SHP77 (cell line): ENCODE data around the gene HDC.

Source experiments
- DNase-seq, 2 experiments: peaks; one replicate each; lab custom pipeline; 2025; lab: John Stamatoyannopoulos, UW

Gene HDC

DNA sequence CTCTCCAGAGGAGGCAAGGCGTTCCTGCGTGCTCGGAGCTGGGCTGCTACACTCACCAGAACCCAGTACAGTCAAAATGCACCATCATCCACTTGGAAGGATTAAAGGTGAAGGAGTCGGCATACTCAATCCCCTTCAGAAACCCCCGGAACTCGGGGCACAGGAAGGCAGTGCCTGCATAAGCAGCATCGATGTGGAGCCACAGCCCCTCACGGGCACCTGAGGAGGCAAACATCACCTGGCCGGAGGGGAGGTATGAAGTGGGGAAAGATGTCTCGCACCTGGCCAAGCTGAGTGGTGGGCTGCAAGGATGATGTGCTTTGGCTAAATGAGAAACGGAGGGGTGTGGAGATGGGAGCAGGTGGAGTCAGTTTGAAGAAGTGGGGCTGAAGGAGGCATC is 13.0 kb downstream of the HDC start:
- no peak for DNase-seq

DNA sequence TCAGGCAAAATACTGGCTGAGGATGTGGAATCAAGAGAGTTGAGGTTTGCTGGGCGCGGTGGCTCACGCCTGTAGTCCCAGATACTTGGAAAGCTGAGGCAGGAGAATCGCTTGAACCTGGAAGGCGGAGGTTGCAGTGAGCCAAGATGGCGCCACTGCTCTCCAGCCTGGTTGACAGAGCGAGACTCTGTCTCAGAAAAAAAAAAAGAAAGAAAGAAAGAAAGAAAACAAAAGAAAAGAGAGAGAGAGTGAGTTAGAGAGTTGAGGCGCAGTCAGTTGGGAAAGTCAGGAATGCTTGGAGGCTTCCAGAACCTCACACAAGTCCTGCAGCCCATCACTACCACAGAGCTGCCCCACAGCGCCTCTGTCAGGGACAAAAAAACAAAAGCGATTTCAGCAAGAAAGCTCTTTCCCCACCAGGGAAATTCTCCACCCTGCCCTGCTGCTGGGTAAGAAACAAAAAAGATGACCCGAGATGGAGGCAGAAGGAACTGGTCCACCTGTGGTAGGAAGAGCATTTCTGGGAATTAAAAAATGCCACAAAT is 13.8 kb downstream of the HDC start:
- DNase-seq, result no peak

DNA sequence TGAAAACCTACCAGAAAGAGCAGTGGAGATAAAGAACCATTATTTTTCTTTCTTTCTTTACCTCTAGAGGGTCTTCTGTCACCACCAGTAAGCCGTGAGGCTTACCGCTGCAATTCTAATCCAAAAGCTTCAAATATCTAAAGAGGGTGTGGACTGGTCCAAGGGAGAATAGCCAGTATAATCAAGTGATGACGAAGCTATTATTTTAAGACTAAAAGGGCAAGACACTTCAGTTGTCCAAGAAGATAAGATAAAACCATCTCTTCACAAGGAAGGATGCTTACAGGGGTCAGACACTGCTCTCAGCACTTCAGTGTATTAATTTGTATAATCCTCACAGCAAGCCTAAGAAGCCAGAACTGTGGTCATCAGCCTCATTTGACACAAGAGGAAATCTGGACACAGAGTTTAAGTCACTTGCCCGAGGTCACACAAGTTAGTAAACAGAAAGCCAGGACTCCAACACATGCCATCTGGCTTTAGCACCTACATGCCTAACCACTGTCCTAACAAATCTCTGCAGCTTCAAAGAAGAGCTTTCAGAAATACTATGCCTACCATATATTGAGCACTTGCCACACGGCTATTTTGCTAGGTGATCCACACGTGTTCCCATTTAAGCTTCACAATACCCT is 14.6 kb downstream of the HDC start:
- DNase-seq, result no peak

DNA sequence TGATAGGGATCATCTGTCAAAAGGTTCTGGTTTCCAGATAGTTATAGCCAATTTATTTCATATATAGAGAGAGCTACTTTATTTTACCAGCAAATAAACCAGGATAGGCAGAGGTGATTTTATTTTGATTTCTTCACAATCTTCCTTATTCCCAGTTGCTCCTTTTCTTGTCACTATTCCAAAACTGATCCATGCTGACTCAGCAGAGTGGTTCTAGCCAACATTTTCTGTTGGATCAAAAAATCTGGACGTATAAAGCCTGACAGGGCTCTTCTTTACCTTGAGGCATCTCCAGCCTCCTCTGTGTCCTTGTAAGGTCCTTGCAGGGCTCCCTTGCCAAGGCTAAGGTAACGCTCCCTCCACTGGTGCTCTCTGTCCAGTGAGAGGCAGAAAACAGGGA is 15.8 kb downstream of the HDC start:
- DNase-seq, result no peak

DNA sequence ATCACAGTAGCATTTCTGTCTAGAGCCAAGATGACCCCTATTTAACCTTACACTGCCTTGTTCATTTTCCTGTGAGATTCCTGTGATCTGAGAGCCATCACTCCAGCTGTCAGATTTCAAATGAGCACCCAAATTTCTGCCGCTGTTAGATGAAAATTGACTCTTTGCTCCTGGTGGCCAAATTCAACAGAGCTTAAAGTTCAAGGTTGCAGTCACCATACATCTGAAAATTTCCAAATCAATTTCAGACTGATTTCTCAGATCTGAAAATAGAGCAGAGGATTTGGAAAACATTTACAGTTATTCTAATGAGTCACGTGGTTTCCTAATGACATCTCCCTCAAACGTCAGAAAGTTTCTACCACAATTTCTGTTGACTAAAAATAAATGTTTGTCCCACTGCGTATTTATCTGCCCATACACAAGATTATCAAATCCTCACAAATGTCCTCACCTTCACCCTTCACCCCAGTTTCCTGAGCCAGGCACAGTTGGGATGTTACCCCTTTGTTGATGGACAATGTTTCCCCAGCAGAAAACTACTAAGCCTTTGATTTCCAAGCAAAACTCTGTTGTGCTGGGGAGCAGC is 16.4 kb downstream of the HDC start:
- no peak for DNase-seq

DNA sequence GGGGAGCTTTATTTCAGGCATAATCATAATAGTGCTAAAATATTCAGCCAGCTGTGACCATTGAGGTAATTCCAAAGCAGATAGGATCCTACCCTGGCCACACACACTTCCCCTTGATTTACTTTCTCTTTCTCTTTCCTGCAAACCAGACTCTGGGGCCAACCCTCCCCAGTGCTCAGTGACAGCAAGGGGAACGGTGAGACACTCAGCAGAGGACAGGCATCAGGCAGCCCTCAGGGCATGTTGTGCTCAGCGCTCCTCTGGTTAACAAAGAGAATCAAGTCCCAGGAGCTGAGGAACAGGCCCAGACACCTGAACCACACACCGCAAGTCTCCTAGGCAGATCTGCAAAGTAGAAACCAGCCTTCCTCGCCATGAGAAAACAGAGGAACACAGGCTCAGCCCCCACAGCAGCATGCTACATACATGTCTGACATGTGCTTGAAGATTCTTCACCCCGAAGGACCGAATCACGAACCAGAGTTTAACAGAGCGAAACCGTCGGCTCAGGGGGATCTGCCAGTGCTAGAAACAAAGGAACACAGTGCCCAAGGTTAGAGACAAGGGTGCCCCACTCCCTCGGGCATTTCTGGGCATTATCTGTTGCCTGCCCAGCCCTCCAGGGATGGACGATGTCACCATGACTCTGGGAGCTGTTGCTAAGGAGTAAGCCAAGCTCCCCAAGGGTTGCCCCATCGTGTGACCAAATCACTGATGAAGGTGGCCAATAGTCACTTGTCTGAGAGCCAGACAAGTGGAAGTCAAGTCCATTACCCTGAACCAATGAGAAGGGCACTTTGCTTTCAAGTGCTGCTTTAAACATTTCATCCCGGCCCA is 17.5 kb downstream of the HDC start:
- DNase-seq, result no peak

DNA sequence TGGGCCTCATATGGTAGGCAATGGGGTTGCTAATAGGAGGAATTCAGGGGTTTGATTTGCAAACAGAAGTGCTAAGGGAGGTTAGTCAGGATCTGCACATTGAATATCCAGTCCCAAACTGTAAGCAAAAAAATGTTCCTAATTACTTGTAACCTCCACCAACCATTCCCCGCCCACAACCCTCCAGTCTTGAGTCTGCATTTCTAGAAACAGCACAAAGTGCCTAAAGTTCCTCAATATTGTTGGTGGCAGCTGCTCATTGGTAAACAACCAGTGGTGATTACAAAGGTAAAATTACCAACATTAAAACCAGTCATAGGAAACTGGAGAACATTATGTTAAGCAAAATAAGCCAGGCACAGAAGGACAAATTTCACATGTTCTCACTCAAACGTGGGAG is 18.9 kb downstream of the HDC start:
- DNase-seq, result no peak

DNA sequence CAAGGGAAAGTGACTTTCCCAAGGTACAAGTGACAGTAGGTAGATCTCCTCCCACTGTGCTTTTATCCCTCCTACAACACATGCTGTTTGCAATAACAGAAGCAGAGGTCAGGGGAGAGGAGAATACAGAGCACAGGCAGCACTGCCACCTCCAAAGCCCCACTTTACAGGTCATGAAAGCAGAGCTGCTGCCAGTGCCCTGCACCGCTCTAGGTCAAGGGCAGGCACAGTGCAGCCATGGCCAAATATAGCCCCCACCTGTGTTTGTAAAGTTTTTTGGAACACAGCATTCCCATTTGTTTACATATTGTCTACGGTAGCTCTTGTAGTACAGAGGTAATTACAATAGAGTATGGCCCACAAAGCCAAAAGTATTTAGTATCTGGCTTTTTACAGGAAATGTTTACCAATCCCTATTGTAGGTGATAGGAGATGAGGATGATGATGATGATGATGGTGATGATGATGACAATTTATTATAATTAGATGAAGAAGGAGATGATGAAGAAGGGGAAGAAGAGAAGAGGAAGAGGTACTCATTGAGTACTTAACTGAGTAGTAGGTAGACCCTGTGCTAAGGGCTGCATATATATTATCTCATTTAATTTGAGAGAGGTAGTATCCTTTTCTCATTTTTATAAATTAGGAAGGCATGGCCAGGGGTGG is 20.4 kb downstream of the HDC start:
- no peak for DNase-seq

DNA sequence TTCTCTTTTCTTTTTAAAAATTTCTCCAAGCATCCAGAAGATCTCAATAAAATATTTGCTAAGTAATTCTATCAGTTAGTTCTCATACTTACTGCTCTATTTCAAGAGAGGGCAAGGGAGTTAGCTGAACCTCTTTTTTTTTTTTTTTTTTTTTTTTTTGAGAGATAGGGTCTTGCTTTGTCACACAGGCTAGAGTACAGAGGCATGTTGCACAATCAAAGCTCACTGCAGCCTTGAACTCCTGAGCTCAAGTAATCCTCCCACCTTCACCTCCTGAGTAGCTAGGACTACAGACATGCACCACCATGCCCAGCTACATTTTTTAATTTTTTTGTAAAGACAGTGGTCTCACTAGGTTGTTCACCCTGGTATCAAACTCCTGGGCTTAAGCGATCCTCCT is 21.4 kb downstream of the HDC start:
- DNase-seq, result no peak

DNA sequence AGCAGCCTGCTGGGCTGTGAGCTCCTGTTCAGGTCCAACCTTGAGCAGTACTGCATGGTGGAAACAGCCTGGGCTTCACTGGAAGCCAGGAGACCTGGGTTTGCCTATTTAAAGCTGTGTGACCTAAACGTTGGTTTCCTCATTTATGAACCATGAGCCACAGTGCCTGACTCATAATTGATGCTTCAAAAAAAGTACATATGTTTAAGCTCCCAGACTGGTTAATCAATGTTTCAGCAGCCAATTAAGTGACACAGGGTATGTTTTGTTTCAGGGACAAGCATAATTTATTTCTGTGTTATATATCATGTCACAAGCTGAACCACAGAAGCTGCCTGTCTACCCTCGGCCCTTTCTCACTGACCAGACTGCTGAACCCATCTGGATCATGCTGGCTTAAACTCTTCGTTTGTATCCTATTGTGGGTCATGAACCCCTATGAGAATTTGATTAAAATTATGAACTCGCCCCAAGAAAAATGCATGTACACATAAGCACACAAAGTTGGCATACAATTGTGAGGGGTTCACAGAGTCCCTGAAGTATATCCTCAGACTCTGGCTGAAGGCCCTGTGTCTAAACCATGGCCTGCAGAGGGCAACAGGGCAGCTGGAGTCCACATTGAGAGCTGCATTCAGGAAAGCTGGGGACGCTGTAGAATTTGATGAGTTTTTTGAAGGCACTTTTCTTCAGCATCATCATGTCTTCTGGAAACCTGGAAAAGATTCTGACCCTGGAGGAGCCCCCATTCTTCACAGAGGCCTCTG is 23.7 kb downstream of the HDC start:
- no peak for DNase-seq

DNA sequence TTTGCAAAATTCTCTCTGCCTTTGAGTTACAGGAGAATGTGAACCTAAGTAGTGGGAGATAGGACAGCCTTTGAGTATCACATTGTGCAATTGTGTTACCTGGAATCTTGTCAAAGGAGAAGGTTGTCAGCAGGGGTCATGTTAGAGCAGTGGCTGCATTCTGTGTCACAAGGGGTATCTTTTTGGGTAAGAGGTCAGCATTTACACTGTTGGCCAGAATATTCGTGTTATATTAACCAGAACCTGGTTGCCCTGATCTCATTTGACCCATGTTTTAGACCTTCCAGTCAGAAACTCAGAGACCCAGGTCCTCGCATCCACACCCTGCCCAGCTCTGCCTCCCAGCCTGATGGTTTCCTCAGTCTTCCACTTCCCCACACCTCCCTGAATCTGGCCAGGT is 27.3 kb downstream of the HDC start:
- no peak for DNase-seq

DNA sequence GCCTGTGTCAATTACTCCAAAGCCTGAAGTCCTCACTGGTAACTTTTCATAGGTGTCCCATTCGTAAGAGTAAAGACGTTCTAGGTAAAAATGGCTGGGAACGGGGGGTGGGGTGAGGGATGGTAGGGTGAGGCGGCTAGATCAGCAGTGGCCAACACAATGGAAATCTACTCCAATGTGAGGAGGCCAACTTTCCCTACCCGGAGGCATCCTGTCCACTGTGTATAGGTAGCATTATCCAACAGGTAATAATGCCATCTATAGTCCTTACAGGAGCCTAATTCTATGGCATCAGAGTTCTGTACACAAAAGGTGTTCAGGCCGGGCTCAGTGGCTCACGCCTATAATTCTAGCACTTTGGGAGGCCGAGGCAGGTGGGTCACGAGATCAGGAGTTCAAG is 29.1 kb downstream of the HDC start:
- no peak for DNase-seq

DNA sequence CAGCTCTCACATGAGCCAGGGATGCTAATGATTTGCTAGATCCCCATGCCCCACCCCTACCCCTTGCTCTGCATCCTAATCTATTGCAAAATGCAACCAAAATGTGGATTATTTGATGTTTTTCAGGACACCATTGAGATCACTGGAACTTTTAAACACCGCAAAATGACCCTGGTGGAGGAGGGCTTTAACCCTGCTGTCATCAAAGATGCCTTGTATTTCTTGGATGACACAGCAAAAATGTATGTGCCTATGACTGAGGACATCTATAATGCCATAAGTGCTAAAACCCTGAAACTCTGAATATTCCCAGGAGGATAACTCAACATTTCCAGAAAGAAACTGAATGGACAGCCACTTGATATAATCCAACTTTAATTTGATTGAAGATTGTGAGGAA is 29.7 kb downstream of the HDC start:
- no peak for DNase-seq

DNA sequence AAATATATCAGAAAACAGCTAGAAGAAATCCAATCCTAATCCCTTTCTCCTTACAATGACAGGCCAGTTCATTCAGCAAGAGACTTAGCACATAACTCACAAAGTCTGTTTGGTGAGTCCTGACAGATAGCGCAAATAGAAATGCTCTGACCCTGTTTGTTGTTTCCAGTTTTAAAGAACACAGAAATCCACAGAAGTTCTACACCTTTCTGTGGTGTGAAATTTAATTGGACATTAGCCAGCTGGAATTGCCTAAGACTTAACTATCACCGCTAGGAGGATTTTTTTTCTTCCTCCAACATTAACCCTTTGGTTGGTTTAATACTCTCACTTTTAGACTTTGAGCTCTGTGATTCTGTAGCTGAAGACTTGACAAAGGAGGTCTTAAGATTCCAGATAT is 30.8 kb downstream of the HDC start:
- DNase-seq, result no peak

DNA sequence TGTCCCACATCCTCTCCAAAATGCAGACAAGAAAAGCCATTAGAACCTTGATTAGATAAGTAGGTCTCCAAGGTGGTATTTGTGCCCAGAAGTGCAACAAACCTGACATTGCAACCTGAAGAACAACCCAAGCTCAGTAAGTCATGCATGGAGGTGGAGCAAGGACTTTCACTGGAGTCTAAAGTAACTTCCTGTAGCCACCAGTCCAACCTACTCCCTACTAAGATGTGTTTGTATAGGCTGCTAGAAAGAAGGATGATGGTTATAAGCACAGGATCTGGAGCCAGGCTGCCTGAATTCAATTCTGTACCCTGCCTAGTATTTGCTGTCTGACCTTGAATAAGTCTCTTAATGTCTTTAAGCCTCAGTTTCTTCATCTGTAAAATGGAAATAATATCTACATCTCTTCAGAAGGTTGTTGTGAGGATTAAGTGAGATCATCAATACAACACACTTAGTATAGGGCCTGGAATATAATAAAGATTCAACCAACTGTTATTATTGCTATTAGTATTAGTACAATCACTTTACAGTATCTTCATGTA is 32.3 kb downstream of the HDC start:
- no peak for DNase-seq

DNA sequence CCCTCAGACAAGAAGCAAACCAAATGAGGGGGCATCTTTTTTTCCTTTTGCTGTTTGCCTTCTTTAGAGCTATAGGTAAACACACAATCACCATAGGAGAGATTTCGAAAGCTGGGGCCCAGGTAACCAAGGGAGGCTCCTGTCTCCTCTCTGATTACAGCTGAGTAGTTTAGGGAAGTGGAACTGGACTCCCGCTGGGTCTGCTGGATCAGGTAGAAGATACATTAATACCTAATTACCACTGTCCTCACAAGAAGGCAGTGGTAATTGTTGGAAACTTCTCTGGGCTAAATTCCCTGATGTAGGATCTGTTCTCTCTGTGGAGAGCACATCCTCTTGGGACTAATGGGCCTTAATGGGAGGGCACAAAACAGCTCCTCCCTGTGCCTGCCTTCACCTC is 32.7 kb downstream of the HDC start:
- no peak for DNase-seq

DNA sequence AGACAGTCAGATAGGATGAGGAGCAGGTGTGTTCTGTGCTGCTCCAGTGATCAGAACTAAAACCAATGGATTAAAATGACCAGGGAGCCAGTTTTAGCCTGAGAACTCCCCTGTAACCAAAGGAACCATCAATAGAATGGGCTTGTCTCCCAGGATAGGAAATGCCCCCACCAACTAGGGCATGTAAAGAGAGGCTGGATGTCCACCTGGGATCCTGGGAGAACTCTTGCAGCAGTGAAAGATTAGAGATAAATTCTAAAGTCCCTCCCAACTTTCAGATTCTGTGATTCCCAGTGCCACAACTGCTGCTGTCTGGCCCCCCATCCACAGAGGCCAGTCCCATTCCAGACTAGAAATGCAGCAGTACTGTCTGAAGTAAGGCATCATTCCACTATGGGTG is 33.8 kb downstream of the HDC start:
- no peak for DNase-seq

DNA sequence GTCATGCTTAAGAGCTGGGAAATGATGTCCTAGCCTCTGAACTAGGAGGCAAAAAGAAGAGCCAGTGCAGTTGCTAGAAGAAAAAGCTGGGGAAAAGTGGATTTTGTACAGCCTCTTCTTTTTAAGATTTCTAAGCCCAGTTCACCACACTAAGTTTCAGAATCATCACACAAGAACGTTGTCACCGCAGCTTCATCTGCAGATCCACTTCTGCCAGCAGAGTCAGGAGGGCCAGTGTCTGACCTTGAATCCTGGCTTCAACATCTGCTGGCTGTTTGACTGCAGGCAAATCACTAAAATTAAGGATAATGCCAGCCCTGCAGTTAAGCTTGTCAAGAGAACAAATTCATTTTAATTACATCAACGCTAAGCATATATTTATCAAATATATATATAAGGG is 36.2 kb downstream of the HDC start:
- DNase-seq, result no peak

DNA sequence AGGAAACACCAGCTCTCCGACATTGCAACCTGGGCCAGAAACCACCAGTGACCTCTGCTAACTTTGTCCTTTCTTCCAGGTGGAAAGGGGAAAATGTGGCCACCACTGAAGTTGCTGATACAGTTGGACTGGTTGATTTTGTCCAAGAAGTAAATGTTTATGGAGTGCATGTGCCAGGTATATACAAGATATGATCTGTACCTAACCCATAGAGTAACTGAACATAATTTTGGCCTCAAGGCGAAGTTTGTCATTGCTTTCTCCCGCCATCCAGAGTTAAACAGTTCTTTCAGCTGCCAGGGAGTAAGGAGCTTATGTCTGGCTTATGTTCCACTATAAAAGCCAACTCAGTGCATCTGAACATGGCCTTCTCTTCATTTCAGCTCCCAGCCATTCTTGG is 36.7 kb downstream of the HDC start:
- DNase-seq, result no peak

DNA sequence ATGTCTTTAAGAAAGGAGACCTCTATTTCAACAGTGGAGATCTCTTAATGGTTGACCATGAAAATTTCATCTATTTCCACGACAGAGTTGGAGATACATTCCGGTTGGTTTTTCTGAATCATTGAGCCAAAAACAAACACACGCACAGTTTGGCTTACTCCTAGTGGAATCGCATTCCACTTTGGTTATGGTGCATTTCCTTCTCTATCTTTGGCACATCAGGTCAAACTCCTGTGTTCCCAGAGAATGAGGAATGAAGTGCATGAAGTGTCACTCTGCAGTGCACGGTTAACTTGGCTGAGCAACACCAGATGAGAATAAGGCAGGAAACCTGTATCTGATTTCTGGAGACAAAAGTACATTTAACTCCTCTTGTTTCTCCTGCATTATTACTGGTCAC is 38.5 kb downstream of the HDC start:
- no peak for DNase-seq

DNA sequence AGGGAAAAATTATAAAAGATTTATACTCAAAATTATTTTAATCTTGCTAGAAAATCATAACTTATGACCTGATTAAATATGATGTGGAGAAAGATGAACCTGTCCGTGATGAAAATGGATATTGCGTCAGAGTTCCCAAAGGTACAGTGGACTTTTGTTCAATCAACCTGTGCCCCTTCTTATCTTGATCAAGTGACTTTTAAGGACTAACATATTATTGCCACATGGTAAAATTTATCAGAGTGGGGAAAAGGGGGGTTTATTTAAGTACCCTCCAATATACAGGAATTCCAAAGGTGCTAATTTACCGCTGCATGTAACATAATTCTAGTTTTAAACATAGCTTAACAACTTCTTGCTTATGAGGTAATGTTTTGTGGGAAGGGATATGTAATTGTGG is 39.6 kb downstream of the HDC start:
- no peak for DNase-seq

DNA sequence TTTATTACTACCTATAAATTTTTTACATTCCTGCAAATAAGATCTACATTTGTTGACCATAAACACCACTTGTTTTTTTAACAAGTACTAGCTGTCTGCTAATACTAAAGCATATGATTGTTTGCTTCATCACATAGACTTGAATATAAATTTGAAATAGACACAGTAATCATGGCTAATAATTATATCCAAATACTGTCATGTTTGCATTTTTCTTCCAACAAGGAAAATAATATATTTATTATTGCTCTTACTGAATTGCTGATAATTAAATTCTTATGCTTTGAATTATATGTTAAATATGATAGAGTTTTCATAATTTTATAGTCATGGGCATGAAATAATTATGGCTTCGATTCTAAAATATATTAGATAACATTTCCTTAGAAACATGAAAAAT is 40.5 kb downstream of the HDC start:
- DNase-seq, result no peak
